ENCODE results near the gene TOR1A.

The TOR1A gene

GRCh38 chr9:129813661-129814060 lies 10.3 kb downstream of the TOR1A start:
- in situ Hi-C loops (cut with HindIII; ENCODE audit: low sequenced_read_pairs): no loop called here
- no peak overlapping the region for H3K4me3 ChIP-seq (ENCODE audit: low read depth, low read length)
- DNase-seq (ENCODE audit: low read depth, low spot score): no peak
- no peak for TF ChIP-seq CTCF (IDR thresholded peaks at IDR 0.05; ENCODE audit: low read depth, low read length)

DNA sequence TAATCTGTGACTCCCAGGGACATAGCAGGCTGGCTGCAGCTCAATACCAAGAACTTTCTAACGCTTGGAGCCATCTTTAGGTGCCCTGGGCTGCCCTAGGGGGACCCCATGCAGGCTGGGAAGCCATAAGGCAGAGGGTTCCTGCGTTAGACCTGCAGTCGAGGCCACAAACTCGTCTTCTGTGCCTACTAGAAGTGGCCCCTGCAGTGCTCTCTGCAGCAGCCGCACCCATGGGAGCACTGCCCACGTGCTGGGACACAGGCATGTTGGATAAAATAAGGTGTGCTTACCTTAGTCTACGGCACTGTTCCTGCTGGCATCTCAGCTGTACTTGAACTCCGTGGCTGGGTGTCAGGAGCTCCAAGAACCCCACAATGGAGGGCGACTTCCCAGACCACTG lies 11.6 kb downstream of the TOR1A start:
- in situ Hi-C loops (cut with HindIII; ENCODE audit: low sequenced_read_pairs): no loop called here
- no peak overlapping the region for H3K4me3 ChIP-seq (ENCODE audit: low read depth, low read length)
- no peak for DNase-seq (ENCODE audit: low read depth, low spot score)
- TF ChIP-seq CTCF (IDR thresholded peaks at IDR 0.05; ENCODE audit: low read depth, low read length): no peak

DNA sequence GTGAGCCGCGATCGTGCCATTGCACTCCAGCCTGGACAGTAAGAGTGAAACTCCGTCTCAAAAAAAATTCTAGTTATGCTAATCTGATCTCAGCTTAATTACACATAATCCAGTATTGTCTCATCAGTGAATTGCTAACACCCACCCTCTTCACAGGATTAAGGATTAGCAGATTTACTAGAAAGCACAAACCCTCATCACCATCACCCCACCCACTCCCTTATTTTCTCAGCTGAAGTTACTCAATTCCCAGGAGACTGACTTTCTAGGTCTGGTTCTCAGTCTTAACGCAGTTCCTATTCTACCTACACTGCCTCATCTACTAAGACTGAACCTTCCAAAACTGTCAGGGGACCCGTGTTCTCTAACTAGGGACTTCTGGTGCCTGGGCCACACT lies 12.0 kb downstream of the TOR1A start:
- TF ChIP-seq CTCF (IDR thresholded peaks at IDR 0.05; ENCODE audit: low read depth, low read length): no peak
- DNase-seq (ENCODE audit: low read depth, low spot score): no peak
- in situ Hi-C loops (cut with HindIII; ENCODE audit: low sequenced_read_pairs): no loop called here
- no peak overlapping the region for H3K4me3 ChIP-seq (ENCODE audit: low read depth, low read length)

- no peak for DNase-seq (ENCODE audit: low read depth, low spot score)
- TF ChIP-seq CTCF (IDR thresholded peaks at IDR 0.05; ENCODE audit: low read depth, low read length): no peak
- in situ Hi-C loops (cut with HindIII; ENCODE audit: low sequenced_read_pairs): no loop called here
- no peak overlapping the region for H3K4me3 ChIP-seq (ENCODE audit: low read depth, low read length)
Measured at GRCh38 chr9:129810788-129811187, 13.1 kb downstream of the TOR1A start.

DNA sequence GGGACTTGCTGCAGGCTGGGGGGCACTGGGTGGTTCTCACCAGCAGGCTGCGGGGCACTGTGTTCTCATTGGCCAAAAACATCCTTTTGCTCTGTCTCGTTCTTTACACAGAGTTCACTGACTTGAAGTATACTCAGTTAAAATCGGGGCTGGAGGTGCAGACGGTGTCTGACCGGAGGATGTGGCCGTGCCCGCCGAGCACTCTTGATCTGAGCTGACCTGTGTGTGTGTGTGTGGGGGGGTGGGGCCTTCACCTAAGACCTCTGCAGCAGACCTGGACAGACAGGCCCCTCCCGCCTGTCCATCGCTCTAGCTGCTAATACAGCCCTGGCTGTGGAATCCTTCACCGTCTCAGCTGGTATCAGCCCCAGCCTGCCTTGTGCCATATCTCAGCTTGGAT lies 13.8 kb downstream of the TOR1A start:
- DNase-seq (ENCODE audit: low read depth, low spot score): no peak
- in situ Hi-C loops (cut with HindIII; ENCODE audit: low sequenced_read_pairs): no loop called here
- H3K4me3 ChIP-seq (ENCODE audit: low read depth, low read length): no peak overlapping the region
- no peak for TF ChIP-seq CTCF (IDR thresholded peaks at IDR 0.05; ENCODE audit: low read depth, low read length)

GRCh38 chr9:129809346-129809745 lies 14.6 kb downstream of the TOR1A start:
- H3K4me3 ChIP-seq (ENCODE audit: low read depth, low read length): no peak overlapping the region
- no peak for TF ChIP-seq CTCF (IDR thresholded peaks at IDR 0.05; ENCODE audit: low read depth, low read length)
- DNase-seq (ENCODE audit: low read depth, low spot score): no peak
- in situ Hi-C loops (cut with HindIII; ENCODE audit: low sequenced_read_pairs): no loop called here

DNA sequence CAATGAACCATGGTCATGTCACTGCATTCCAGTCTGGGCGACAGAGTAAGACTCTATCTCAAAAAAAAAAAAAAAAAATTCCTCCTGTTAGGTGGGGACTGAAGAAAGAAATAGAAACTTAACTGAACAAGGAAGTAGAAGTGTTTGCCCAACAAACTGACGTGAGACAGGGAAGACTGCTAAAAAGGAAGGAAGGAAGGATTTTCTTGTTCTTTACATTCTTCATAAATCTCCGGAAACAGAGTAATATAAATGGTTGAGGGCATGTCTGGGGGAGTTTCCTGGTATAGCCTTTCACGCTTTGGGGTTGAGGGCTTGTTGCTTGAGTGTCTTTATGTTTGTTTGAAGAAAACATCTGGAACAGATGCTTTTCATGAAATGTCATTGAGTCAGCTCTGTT lies 17.9 kb downstream of the TOR1A start:
- no peak for TF ChIP-seq CTCF (IDR thresholded peaks at IDR 0.05; ENCODE audit: low read depth, low read length)
- no peak overlapping the region for H3K4me3 ChIP-seq (ENCODE audit: low read depth, low read length)
- DNase-seq (ENCODE audit: low read depth, low spot score): no peak
- in situ Hi-C loops (cut with HindIII; ENCODE audit: low sequenced_read_pairs): no loop called here
